Measurements from ENCODE around the gene SMIM41.

GRCh38 chr12:52056801-52057637, 22.5 kb upstream of the SMIM41 start:
- TF ChIP-seq POLR2AphosphoS5 (IDR thresholded peaks at IDR 0.05; ENCODE audit: low read depth, low read length) (no peak), REST (IDR thresholded peaks at IDR 0.05; ENCODE audit: insufficient read depth in 1 of 2, low read depth in 2 of 2, low read length in 2 of 2) (no peak)

Measured in PFSK-1 (cell line).